Suprapubic skin (tissue), 4 donors: ENCODE measurements around the gene HDC. TPM values are rescaled to one million over a fixed set of nuclear protein-coding genes. Genes with fewer than 3 reads are reported as not detected.

Experiments used
- DNase-seq, 2 donors: peaks; one replicate each; pipeline ENCODE4 v3.0.0-alpha.2; 2019; ENCODE audit warnings: low spot score in 2 of 2
- H3K27ac ChIP-seq: fragments of 200-600 bp; sonication (generic); one replicate; pipeline ENCODE4 v1.5.1; 2019
- H3K27me3 ChIP-seq: fragments of 200-600 bp; sonication (generic); one replicate; pipeline ENCODE4 v1.5.1; 2019
- H3K36me3 ChIP-seq: fragments of 200-600 bp; sonication (generic); one replicate; pipeline ENCODE4 v1.5.1; 2019
- H3K4me1 ChIP-seq: fragments of 200-600 bp; sonication (generic); one replicate; pipeline ENCODE4 v1.5.1; 2019
- H3K4me3 ChIP-seq: fragments of 200-600 bp; sonication (generic); one replicate; pipeline ENCODE4 v1.5.1; 2019; ENCODE audit warnings: mild to moderate bottlenecking
- H3K9me3 ChIP-seq: fragments of 200-600 bp; sonication (generic); one replicate; pipeline ENCODE4 v1.5.1; 2019
- EP300 ChIP-seq: sonication (generic); formaldehyde crosslinking; IDR thresholded peaks from one replicate; pipeline ENCODE4 v1.6.1; 2017; ENCODE audit warnings: antibody characterized with exemption
- POLR2A ChIP-seq, 2 donors: fragments of 450-650 bp; IDR thresholded peaks; one replicate each; pipeline ENCODE4 v1.6.1; 2017; ENCODE audit warnings: antibody characterized with exemption in 2 of 2, mild to moderate bottlenecking in 2 of 2, moderate library complexity in 2 of 2
- POLR2AphosphoS5 ChIP-seq, 3 donors: sonication (generic); formaldehyde crosslinking; IDR thresholded peaks; one replicate each; pipeline ENCODE4 v1.6.1; 2017; ENCODE audit warnings: antibody characterized with exemption in 3 of 3
- WGBS: methylation state at CpG from one replicate; pipeline ENCODE4 v1.1.5; 2018; 5-methylcytosine and 5-hydroxymethylcytosine counted together
- total RNA-seq, 4 donors: library from RNA; depleted of rRNA; stranded (reverse); fragments of >200 nt; gene quantifications; one replicate each; pipeline ENCODE4 v1.1.0, GENCODE V29; 2016
- TF ChIP-seq, protein P1 (sequence below), 2 donors: fragments of 200-600 bp in 1 of 2; fragments of 450-650 bp in 1 of 2; sonication (generic) in 1 of 2; IDR thresholded peaks; one replicate each; pipeline ENCODE4 v1.5.1; 2016 to 2019; ENCODE audit warnings: antibody characterized with exemption in 2 of 2, mild to moderate bottlenecking in 1 of 2, moderate library complexity in 1 of 2

The HDC gene
- total RNA-seq, 4 donors from 2014 or later: 0.36 to 0.81 TPM; not detected in 2

DNA sequence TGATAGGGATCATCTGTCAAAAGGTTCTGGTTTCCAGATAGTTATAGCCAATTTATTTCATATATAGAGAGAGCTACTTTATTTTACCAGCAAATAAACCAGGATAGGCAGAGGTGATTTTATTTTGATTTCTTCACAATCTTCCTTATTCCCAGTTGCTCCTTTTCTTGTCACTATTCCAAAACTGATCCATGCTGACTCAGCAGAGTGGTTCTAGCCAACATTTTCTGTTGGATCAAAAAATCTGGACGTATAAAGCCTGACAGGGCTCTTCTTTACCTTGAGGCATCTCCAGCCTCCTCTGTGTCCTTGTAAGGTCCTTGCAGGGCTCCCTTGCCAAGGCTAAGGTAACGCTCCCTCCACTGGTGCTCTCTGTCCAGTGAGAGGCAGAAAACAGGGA is 15.8 kb downstream of the HDC start:
- no peak overlapping the region for H3K4me3 ChIP-seq
- H3K4me1 ChIP-seq: no peaks in the 10 kb centered on the region
- no peaks in the 10 kb centered on the region for H3K27me3 ChIP-seq
- no peaks in the 10 kb centered on the region for H3K36me3 ChIP-seq
- TF ChIP-seq POLR2A (IDR thresholded peaks at IDR 0.05) (no peak), EP300 (no peak), POLR2AphosphoS5 (IDR thresholded peaks at IDR 0.05) (no peak)
- TF ChIP-seq, protein P1, sequence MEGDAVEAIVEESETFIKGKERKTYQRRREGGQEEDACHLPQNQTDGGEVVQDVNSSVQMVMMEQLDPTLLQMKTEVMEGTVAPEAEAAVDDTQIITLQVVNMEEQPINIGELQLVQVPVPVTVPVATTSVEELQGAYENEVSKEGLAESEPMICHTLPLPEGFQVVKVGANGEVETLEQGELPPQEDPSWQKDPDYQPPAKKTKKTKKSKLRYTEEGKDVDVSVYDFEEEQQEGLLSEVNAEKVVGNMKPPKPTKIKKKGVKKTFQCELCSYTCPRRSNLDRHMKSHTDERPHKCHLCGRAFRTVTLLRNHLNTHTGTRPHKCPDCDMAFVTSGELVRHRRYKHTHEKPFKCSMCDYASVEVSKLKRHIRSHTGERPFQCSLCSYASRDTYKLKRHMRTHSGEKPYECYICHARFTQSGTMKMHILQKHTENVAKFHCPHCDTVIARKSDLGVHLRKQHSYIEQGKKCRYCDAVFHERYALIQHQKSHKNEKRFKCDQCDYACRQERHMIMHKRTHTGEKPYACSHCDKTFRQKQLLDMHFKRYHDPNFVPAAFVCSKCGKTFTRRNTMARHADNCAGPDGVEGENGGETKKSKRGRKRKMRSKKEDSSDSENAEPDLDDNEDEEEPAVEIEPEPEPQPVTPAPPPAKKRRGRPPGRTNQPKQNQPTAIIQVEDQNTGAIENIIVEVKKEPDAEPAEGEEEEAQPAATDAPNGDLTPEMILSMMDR (IDR thresholded peaks at IDR 0.05): no peak
- no peak overlapping the region for H3K27ac ChIP-seq
- no peak for DNase-seq
- H3K9me3 ChIP-seq: no peaks in the 10 kb centered on the region
- 53% methylated on average over 2 of the region's 2 CpGs for WGBS

DNA sequence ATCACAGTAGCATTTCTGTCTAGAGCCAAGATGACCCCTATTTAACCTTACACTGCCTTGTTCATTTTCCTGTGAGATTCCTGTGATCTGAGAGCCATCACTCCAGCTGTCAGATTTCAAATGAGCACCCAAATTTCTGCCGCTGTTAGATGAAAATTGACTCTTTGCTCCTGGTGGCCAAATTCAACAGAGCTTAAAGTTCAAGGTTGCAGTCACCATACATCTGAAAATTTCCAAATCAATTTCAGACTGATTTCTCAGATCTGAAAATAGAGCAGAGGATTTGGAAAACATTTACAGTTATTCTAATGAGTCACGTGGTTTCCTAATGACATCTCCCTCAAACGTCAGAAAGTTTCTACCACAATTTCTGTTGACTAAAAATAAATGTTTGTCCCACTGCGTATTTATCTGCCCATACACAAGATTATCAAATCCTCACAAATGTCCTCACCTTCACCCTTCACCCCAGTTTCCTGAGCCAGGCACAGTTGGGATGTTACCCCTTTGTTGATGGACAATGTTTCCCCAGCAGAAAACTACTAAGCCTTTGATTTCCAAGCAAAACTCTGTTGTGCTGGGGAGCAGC is 16.4 kb downstream of the HDC start:
- H3K27me3 ChIP-seq: no peaks in the 10 kb centered on the region
- no peak overlapping the region for H3K4me3 ChIP-seq
- H3K27ac ChIP-seq: no peak overlapping the region
- no peaks in the 10 kb centered on the region for H3K9me3 ChIP-seq
- no peaks in the 10 kb centered on the region for H3K4me1 ChIP-seq
- WGBS: 71% methylated on average over 4 of the region's 4 CpGs
- no peak for DNase-seq
- H3K36me3 ChIP-seq: no peaks in the 10 kb centered on the region
- TF ChIP-seq EP300 (no peak), POLR2AphosphoS5 (IDR thresholded peaks at IDR 0.05) (no peak), POLR2A (IDR thresholded peaks at IDR 0.05) (no peak)
- TF ChIP-seq, protein P1 (IDR thresholded peaks at IDR 0.05): no peak

DNA sequence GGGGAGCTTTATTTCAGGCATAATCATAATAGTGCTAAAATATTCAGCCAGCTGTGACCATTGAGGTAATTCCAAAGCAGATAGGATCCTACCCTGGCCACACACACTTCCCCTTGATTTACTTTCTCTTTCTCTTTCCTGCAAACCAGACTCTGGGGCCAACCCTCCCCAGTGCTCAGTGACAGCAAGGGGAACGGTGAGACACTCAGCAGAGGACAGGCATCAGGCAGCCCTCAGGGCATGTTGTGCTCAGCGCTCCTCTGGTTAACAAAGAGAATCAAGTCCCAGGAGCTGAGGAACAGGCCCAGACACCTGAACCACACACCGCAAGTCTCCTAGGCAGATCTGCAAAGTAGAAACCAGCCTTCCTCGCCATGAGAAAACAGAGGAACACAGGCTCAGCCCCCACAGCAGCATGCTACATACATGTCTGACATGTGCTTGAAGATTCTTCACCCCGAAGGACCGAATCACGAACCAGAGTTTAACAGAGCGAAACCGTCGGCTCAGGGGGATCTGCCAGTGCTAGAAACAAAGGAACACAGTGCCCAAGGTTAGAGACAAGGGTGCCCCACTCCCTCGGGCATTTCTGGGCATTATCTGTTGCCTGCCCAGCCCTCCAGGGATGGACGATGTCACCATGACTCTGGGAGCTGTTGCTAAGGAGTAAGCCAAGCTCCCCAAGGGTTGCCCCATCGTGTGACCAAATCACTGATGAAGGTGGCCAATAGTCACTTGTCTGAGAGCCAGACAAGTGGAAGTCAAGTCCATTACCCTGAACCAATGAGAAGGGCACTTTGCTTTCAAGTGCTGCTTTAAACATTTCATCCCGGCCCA is 17.5 kb downstream of the HDC start:
- H3K27me3 ChIP-seq: no peaks in the 10 kb centered on the region
- DNase-seq: no peak
- TF ChIP-seq, protein P1 (IDR thresholded peaks at IDR 0.05): no peak
- no peak for TF ChIP-seq POLR2AphosphoS5 (IDR thresholded peaks at IDR 0.05)
- no peak overlapping the region for H3K4me3 ChIP-seq
- H3K9me3 ChIP-seq: no peaks in the 10 kb centered on the region
- no peak overlapping the region for H3K27ac ChIP-seq
- WGBS: 60% methylated on average over 10 of the region's 14 CpGs
- H3K36me3 ChIP-seq: no peaks in the 10 kb centered on the region
- no peaks in the 10 kb centered on the region for H3K4me1 ChIP-seq

DNA sequence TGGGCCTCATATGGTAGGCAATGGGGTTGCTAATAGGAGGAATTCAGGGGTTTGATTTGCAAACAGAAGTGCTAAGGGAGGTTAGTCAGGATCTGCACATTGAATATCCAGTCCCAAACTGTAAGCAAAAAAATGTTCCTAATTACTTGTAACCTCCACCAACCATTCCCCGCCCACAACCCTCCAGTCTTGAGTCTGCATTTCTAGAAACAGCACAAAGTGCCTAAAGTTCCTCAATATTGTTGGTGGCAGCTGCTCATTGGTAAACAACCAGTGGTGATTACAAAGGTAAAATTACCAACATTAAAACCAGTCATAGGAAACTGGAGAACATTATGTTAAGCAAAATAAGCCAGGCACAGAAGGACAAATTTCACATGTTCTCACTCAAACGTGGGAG is 18.9 kb downstream of the HDC start:
- Histone ChIP-seq H3K9me3 (no peaks in the 10 kb centered on the region), H3K36me3 (no peaks in the 10 kb centered on the region), H3K27me3 (no peaks in the 10 kb centered on the region), H3K4me3 (no peak overlapping the region), H3K4me1 (no peaks in the 10 kb centered on the region), H3K27ac (no peak overlapping the region)
- WGBS: 89% methylated on average over 2 of the region's 2 CpGs
- DNase-seq: no peak
- TF ChIP-seq EP300 (no peak), POLR2A (IDR thresholded peaks at IDR 0.05) (no peak), POLR2AphosphoS5 (IDR thresholded peaks at IDR 0.05) (no peak)
- TF ChIP-seq, protein P1 (IDR thresholded peaks at IDR 0.05): no peak

DNA sequence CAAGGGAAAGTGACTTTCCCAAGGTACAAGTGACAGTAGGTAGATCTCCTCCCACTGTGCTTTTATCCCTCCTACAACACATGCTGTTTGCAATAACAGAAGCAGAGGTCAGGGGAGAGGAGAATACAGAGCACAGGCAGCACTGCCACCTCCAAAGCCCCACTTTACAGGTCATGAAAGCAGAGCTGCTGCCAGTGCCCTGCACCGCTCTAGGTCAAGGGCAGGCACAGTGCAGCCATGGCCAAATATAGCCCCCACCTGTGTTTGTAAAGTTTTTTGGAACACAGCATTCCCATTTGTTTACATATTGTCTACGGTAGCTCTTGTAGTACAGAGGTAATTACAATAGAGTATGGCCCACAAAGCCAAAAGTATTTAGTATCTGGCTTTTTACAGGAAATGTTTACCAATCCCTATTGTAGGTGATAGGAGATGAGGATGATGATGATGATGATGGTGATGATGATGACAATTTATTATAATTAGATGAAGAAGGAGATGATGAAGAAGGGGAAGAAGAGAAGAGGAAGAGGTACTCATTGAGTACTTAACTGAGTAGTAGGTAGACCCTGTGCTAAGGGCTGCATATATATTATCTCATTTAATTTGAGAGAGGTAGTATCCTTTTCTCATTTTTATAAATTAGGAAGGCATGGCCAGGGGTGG is 20.4 kb downstream of the HDC start:
- 94% methylated on average over 2 of the region's 2 CpGs for WGBS
- H3K36me3 ChIP-seq: no peaks in the 10 kb centered on the region
- H3K27ac ChIP-seq: no peak overlapping the region
- no peaks in the 10 kb centered on the region for H3K27me3 ChIP-seq
- H3K4me3 ChIP-seq: no peak overlapping the region
- TF ChIP-seq EP300 (no peak), POLR2A (IDR thresholded peaks at IDR 0.05) (no peak), POLR2AphosphoS5 (IDR thresholded peaks at IDR 0.05) (no peak)
- TF ChIP-seq, protein P1 (IDR thresholded peaks at IDR 0.05): no peak
- H3K9me3 ChIP-seq: no peaks in the 10 kb centered on the region
- DNase-seq: no peak
- no peaks in the 10 kb centered on the region for H3K4me1 ChIP-seq
